OCI-LY7 (cell line): ENCODE results near the gene C1orf35.

ENCODE experiments used
- CTCF ChIP-seq: fragments of 200-600 bp; sonication (generic); conservative IDR thresholded peaks from 2 replicates; pipeline ENCODE4 v1.5.1; 2014; ENCODE audit warnings: mild to moderate bottlenecking, antibody characterized with exemption, low read length, moderate library complexity, mixed read lengths
- EZH2phosphoT487 ChIP-seq: fragments of 200-600 bp; sonication (generic); IDR thresholded peaks from 2 replicates; pipeline ENCODE4 v1.6.1; 2018; ENCODE audit warnings: low read depth, borderline replicate concordance, mild to moderate bottlenecking, mixed run types, antibody characterized with exemption, low read length, moderate library complexity, mixed read lengths

- no peak for TF ChIP-seq CTCF
- no peak for TF ChIP-seq EZH2phosphoT487
Observed at GRCh38 chr1:228073061-228073856, 29.9 kb downstream of the C1orf35 start.
